IMR-90 (cell line): ENCODE measurements around the gene PRPS1L1. TPM values are rescaled to one million over a fixed set of nuclear protein-coding genes. Genes with fewer than 3 reads are reported as not detected.

ENCODE experiments used
- ATAC-seq: fragments of 200-7000 bp; cut with Tn5 transposase; 2 replicates; pipeline ENCODE4 v1.9.1; 2020; ENCODE audit warnings: low read depth, mild to moderate bottlenecking, moderate library complexity
- BruUV-seq: library from RNA; stranded (reverse); fragments of 400-500 nt; replicated peaks from 2 replicates; lab custom pipeline; 2021; lab: Mats Ljungman, UMichigan
- CTCF ChIA-PET: fragments of 300-600 bp; formaldehyde crosslinking; extraction: SDS; loops from one replicate; lab custom pipeline; 2021; ENCODE audit warnings: antibody characterized with exemption; lab: Yijun Ruan, JAX
- POLR2A ChIA-PET: fragments of 300-600 bp; sonication (Branson Sonifier 250); formaldehyde crosslinking; loops from one replicate; lab custom pipeline; 2022; ENCODE audit warnings: antibody characterized with exemption; ENCODE audit not compliant: unreplicated experiment; lab: Charles Lee
- DNase-seq: peaks from one replicate; pipeline ENCODE4 v3.0.0; 2013
- H2AFZ ChIP-seq: replicated peaks from 2 replicates; pipeline ENCODE3; 2013; ENCODE audit warnings: low read length, mild to moderate bottlenecking; ENCODE audit not compliant: poor library complexity
- H2AK5ac ChIP-seq: 2 replicates; pipeline ENCODE4 v1.6.1; 2013; ENCODE audit warnings: low read depth, low read length, inconsistent platforms
- H2AK9ac ChIP-seq: replicated peaks from 2 replicates; pipeline ENCODE3; 2013; ENCODE audit warnings: mild to moderate bottlenecking, low read depth, low read length, moderate library complexity; ENCODE audit not compliant: poor library complexity
- H2BK120ac ChIP-seq: 2 replicates; pipeline ENCODE4 v1.6.1; 2013; ENCODE audit warnings: low read depth, low read length, inconsistent platforms
- H2BK15ac ChIP-seq: 3 replicates; pipeline ENCODE4 v1.6.1; 2013; ENCODE audit warnings: low read depth, low read length, inconsistent platforms
- H2BK20ac ChIP-seq: 2 replicates; pipeline ENCODE4 v1.6.1; 2013; ENCODE audit warnings: low read depth, mild to moderate bottlenecking, inconsistent platforms, low read length, moderate library complexity
- H2BK5ac ChIP-seq: 2 replicates; pipeline ENCODE4 v1.6.1; 2013; ENCODE audit warnings: mild to moderate bottlenecking, low read depth, low read length, inconsistent platforms; ENCODE audit not compliant: poor library complexity, severe bottlenecking
- H3K14ac ChIP-seq: replicated peaks from 2 replicates; pipeline ENCODE4 v1.6.1; 2013; ENCODE audit warnings: low read depth, low read length, inconsistent platforms
- H3K18ac ChIP-seq: 2 replicates; pipeline ENCODE4 v1.6.1; 2013; ENCODE audit warnings: low read depth, low read length, control low read depth
- H3K23ac ChIP-seq: 2 replicates; pipeline ENCODE4 v1.6.1; 2013; ENCODE audit warnings: low read depth, low read length, inconsistent platforms
- H3K27ac ChIP-seq: 2 replicates; pipeline ENCODE4 v1.5.1; 2013; ENCODE audit warnings: mild to moderate bottlenecking, control low read depth, low read length; ENCODE audit not compliant: insufficient read depth
- H3K27me3 ChIP-seq: 2 replicates; pipeline ENCODE4 v1.6.1; 2013; ENCODE audit warnings: low read length; ENCODE audit not compliant: control insufficient read depth, insufficient read depth
- H3K36me3 ChIP-seq: 2 replicates; pipeline ENCODE4 v1.6.1; 2013; ENCODE audit warnings: low read length, mixed read lengths; ENCODE audit not compliant: control insufficient read depth, insufficient read depth
- H3K4ac ChIP-seq: 2 replicates; pipeline ENCODE4 v1.6.1; 2013; ENCODE audit warnings: low read depth, low read length, inconsistent platforms
- H3K4me1 ChIP-seq: 2 replicates; pipeline ENCODE4 v1.6.1; 2013; ENCODE audit warnings: low read length, mixed read lengths; ENCODE audit not compliant: control insufficient read depth, insufficient read depth
- H3K4me2 ChIP-seq: 2 replicates; pipeline ENCODE4 v1.6.1; 2013; ENCODE audit warnings: low read depth, mild to moderate bottlenecking, control low read depth, low read length, moderate library complexity
- H3K4me3 ChIP-seq: 2 replicates; pipeline ENCODE4 v1.5.1; 2013; ENCODE audit warnings: low read depth, mild to moderate bottlenecking, control low read depth, low read length, moderate library complexity; ENCODE audit not compliant: insufficient read depth
- H3K56ac ChIP-seq: 2 replicates; pipeline ENCODE4 v1.6.1; 2013; ENCODE audit warnings: low read length, inconsistent platforms; ENCODE audit not compliant: insufficient read depth; ENCODE audit errors: extremely low read depth
- H3K79me1 ChIP-seq, 2 experiments: 2 replicates each; pipeline ENCODE4 v1.6.1; 2013; ENCODE audit warnings: low read length in 2 of 2, inconsistent platforms in 1 of 2, low read depth in 1 of 2
- H3K9ac ChIP-seq: 2 replicates; pipeline ENCODE4 v1.6.1; 2013; ENCODE audit warnings: low read depth, low read length, control low read depth
- H3K9me1 ChIP-seq: 2 replicates; pipeline ENCODE4 v1.6.1; 2013; ENCODE audit warnings: low read length, inconsistent platforms; ENCODE audit not compliant: insufficient read depth
- H3K9me3 ChIP-seq: 2 replicates; pipeline ENCODE4 v1.6.1; 2013; ENCODE audit warnings: low read length; ENCODE audit not compliant: control insufficient read depth, insufficient read depth
- H4K20me1 ChIP-seq: 2 replicates; pipeline ENCODE4 v1.6.1; 2013; ENCODE audit warnings: low read length, inconsistent platforms; ENCODE audit not compliant: insufficient read depth
- H4K5ac ChIP-seq: 2 replicates; pipeline ENCODE4 v1.6.1; 2013; ENCODE audit warnings: mild to moderate bottlenecking, low read depth, low read length, control low read depth
- H4K8ac ChIP-seq, 2 experiments: 2 replicates each; pipeline ENCODE4 v1.6.1; 2013; ENCODE audit warnings: low read depth in 2 of 2, low read length in 2 of 2, control low read depth in 1 of 2, inconsistent platforms in 1 of 2
- H4K91ac ChIP-seq: 2 replicates; pipeline ENCODE4 v1.6.1; 2013; ENCODE audit warnings: low read depth, low read length, inconsistent platforms; ENCODE audit not compliant: insufficient read depth
- CHD1 ChIP-seq: IDR thresholded peaks from 2 replicates; pipeline ENCODE4 v1.6.1; 2012; ENCODE audit warnings: low read depth, low read length, improper control_type of control experiment
- MAZ ChIP-seq: IDR thresholded peaks from 2 replicates; pipeline ENCODE4 v1.6.1; 2012; ENCODE audit warnings: low read depth, mild to moderate bottlenecking, low read length, improper control_type of control experiment, moderate library complexity, borderline replicate concordance
- NFE2L2 ChIP-seq: fragments of 150-350 bp; IDR thresholded peaks from 2 replicates; pipeline ENCODE4 v1.6.1; 2016; ENCODE audit warnings: low read depth, mild to moderate bottlenecking, low read length
- RAD21 ChIP-seq: IDR thresholded peaks from 2 replicates; pipeline ENCODE4 v1.6.1; 2012; ENCODE audit warnings: low read length, improper control_type of control experiment
- RCOR1 ChIP-seq: IDR thresholded peaks from 2 replicates; pipeline ENCODE4 v1.6.1; 2012; ENCODE audit warnings: mild to moderate bottlenecking, low read length, improper control_type of control experiment; ENCODE audit not compliant: insufficient replicate concordance
- SMC3 ChIP-seq: fragments of 150-350 bp; IDR thresholded peaks from 2 replicates; pipeline ENCODE4 v1.6.1; 2016; ENCODE audit warnings: low read depth, mild to moderate bottlenecking, antibody characterized with exemption, low read length, moderate library complexity
- dilution Hi-C: fragments of 300-500 bp; cut with HindIII; formaldehyde crosslinking; loops from one replicate; pipeline ENCODE4 v1.14.3; 2018; ENCODE audit warnings: low sequenced_read_pairs; ENCODE audit not compliant: unreplicated experiment
- in situ Hi-C: fragments of 300-500 bp; cut with MboI; formaldehyde crosslinking; loops from 3 replicates; pipeline ENCODE4 v1.14.3; 2019; ENCODE audit warnings: low sequenced_read_pairs, inconsistent platforms, mixed read lengths
- intact Hi-C: fragments of 100-400 bp; cut with micrococcal nuclease; formaldehyde crosslinking; loops from 2 replicates; pipeline ENCODE4 v1.10.0; 2022
- polyA plus RNA-seq, 3 experiments: library from polyadenylated mRNA; depleted of rRNA; stranded (reverse); fragments of >200 nt; gene quantifications; 2 replicates each; pipeline ENCODE4 v1.2.3, GENCODE V29; 2012; ENCODE audit warnings: low replicate concordance in 1 of 3
- total RNA-seq: library from RNA; depleted of rRNA; stranded (reverse); fragments of >200 nt; gene quantifications from 2 replicates; pipeline ENCODE4 v1.2.3, GENCODE V29; 2012
- TF ChIP-seq, protein P1 (sequence below): fragments of 150-350 bp; IDR thresholded peaks from 2 replicates; pipeline ENCODE4 v1.6.1; 2016; ENCODE audit warnings: low read depth, mild to moderate bottlenecking, low read length, moderate library complexity, borderline replicate concordance

The PRPS1L1 gene
- total and polyA plus RNA-seq, 2 of the 4 experiments (the other 2 are of a cell fraction), result not detected

GRCh38 chr7:18038382-18038781, 10.7 kb upstream of the PRPS1L1 start:
- no peak overlapping the region for H2BK20ac ChIP-seq
- no peak overlapping the region for H3K9ac ChIP-seq
- intact Hi-C loops (no loop called here), dilution Hi-C loops (no loop called here), in situ Hi-C loops (no loop called here)
- CTCF ChIA-PET, result no interaction called here
- no peaks in the 10 kb centered on the region for H3K27me3 ChIP-seq
- H3K14ac ChIP-seq, result no peak overlapping the region
- H3K4ac ChIP-seq, result no peak overlapping the region
- TF ChIP-seq RAD21, result no peak
- TF ChIP-seq CHD1, result no peak
- TF ChIP-seq, protein P1, sequence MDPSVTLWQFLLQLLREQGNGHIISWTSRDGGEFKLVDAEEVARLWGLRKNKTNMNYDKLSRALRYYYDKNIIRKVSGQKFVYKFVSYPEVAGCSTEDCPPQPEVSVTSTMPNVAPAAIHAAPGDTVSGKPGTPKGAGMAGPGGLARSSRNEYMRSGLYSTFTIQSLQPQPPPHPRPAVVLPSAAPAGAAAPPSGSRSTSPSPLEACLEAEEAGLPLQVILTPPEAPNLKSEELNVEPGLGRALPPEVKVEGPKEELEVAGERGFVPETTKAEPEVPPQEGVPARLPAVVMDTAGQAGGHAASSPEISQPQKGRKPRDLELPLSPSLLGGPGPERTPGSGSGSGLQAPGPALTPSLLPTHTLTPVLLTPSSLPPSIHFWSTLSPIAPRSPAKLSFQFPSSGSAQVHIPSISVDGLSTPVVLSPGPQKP, result no peak
- TF ChIP-seq SMC3, result no peak
- no peak for TF ChIP-seq NFE2L2
- TF ChIP-seq MAZ, result no peak
- no peak for TF ChIP-seq RCOR1
- no peak overlapping the region for H2BK120ac ChIP-seq
- no peak overlapping the region for H3K18ac ChIP-seq
- no peaks in the 10 kb centered on the region for H3K9me1 ChIP-seq
- no peak overlapping the region for H3K56ac ChIP-seq
- no peak overlapping the region for H3K27ac ChIP-seq
- H4K91ac ChIP-seq, result no peak overlapping the region
- ATAC-seq (no peak), DNase-seq (no peak)
- no peak overlapping the region for H3K4me3 ChIP-seq
- no peaks in the 10 kb centered on the region for H3K36me3 ChIP-seq
- no peaks in the 10 kb centered on the region for H3K79me1 ChIP-seq
- H2BK15ac ChIP-seq, result no peak overlapping the region
- no peak overlapping the region for H4K5ac ChIP-seq
- no TSS peak for BruUV-seq
- POLR2A ChIA-PET, result no interaction called here
- H2AFZ ChIP-seq, result no peak overlapping the region
- H4K20me1 ChIP-seq, result no peaks in the 10 kb centered on the region
- H3K23ac ChIP-seq, result no peak overlapping the region
- H4K8ac ChIP-seq, result no peak overlapping the region
- H2AK5ac ChIP-seq, result no peak overlapping the region
- no peak overlapping the region for H3K4me2 ChIP-seq
- H3K9me3 ChIP-seq, result no peaks in the 10 kb centered on the region
- no peak overlapping the region for H2BK5ac ChIP-seq
- H2AK9ac ChIP-seq, result no peak overlapping the region
- peaks cover 2% of the 10 kb centered on the region for H3K4me1 ChIP-seq
